Astrocyte (in vitro differentiated cells and primary cell): ENCODE results near the gene HJURP. TPM values are rescaled to one million over a fixed set of nuclear protein-coding genes. Genes with fewer than 3 reads are reported as not detected.

Experiments used
- DNase-seq: peaks from one replicate; pipeline ENCODE4 v3.0.0-alpha.2; 2010; ENCODE audit warnings: low read depth
- FAIRE-seq: peaks from 2 replicates; lab custom pipeline; 2011; peaks lifted over from hg19 to GRCh38; lab: Jason Lieb, UNC
- H2AFZ ChIP-seq: 2 replicates; pipeline ENCODE4 v1.6.0; 2012; ENCODE audit warnings: low read depth, low read length, inconsistent platforms
- H3K27ac ChIP-seq: 2 replicates; pipeline ENCODE4 v1.5.1; 2011; ENCODE audit warnings: low read depth, low read length, inconsistent platforms
- H3K27me3 ChIP-seq: 2 replicates; pipeline ENCODE4 v1.6.0; 2011; ENCODE audit warnings: low read length, inconsistent platforms; ENCODE audit not compliant: insufficient read depth
- H3K36me3 ChIP-seq: 2 replicates; pipeline ENCODE4 v1.5.1; 2011; ENCODE audit warnings: low read length, inconsistent platforms; ENCODE audit not compliant: insufficient read depth
- H3K4me1 ChIP-seq: 2 replicates; pipeline ENCODE4 v1.5.1; 2011; ENCODE audit warnings: low read length, inconsistent platforms; ENCODE audit not compliant: insufficient read depth
- H3K4me2 ChIP-seq: 2 replicates; pipeline ENCODE4 v1.6.0; 2012; ENCODE audit warnings: low read length, inconsistent platforms
- H3K4me3 ChIP-seq: 2 replicates; pipeline ENCODE4 v1.5.1; 2011; ENCODE audit warnings: low read depth, mild to moderate bottlenecking, low read length, inconsistent platforms; ENCODE audit not compliant: insufficient read depth
- H3K79me2 ChIP-seq: 2 replicates; pipeline ENCODE4 v1.6.0; 2012; ENCODE audit warnings: mild to moderate bottlenecking, low read length, inconsistent platforms; ENCODE audit not compliant: insufficient read depth
- H3K9ac ChIP-seq: 2 replicates; pipeline ENCODE4 v1.6.0; 2012; ENCODE audit warnings: mild to moderate bottlenecking, low read length, inconsistent platforms
- H3K9me3 ChIP-seq: 2 replicates; pipeline ENCODE4 v1.5.1; 2012; ENCODE audit warnings: low read depth, mild to moderate bottlenecking, low read length, inconsistent platforms; ENCODE audit not compliant: insufficient read depth
- H4K20me1 ChIP-seq: 2 replicates; pipeline ENCODE4 v1.6.0; 2012; ENCODE audit warnings: low read length, inconsistent platforms; ENCODE audit not compliant: insufficient read depth
- H3K27ac Mint-ChIP-seq: one replicate; pipeline ENCODE4 v1.8.0; 2021; ENCODE audit warnings: mild to moderate bottlenecking, mixed read lengths; ENCODE audit not compliant: unreplicated experiment
- H3K27me3 Mint-ChIP-seq: one replicate; pipeline ENCODE4 v1.8.0; 2021; ENCODE audit warnings: low read depth, mixed read lengths; ENCODE audit not compliant: unreplicated experiment
- H3K36me3 Mint-ChIP-seq: one replicate; pipeline ENCODE4 v1.8.0; 2021; ENCODE audit warnings: low read depth, mixed read lengths; ENCODE audit not compliant: unreplicated experiment
- H3K4me1 Mint-ChIP-seq: one replicate; pipeline ENCODE4 v1.8.0; 2021; ENCODE audit warnings: low read depth, mixed read lengths; ENCODE audit not compliant: unreplicated experiment
- H3K4me3 Mint-ChIP-seq: one replicate; pipeline ENCODE4 v1.8.0; 2021; ENCODE audit warnings: mild to moderate bottlenecking, moderate library complexity, mixed read lengths; ENCODE audit not compliant: unreplicated experiment
- H3K9me3 Mint-ChIP-seq: one replicate; pipeline ENCODE4 v1.8.0; 2021; ENCODE audit warnings: mild to moderate bottlenecking, mixed read lengths; ENCODE audit not compliant: unreplicated experiment
- CTCF ChIP-seq: IDR thresholded peaks from 2 replicates; pipeline ENCODE4 v1.5.1; 2011; ENCODE audit warnings: low read depth, mild to moderate bottlenecking, inconsistent platforms, low read length, moderate library complexity; ENCODE audit not compliant: insufficient read depth
- EZH2 ChIP-seq: IDR thresholded peaks from 2 replicates; pipeline ENCODE4 v1.6.1; 2012; ENCODE audit warnings: mild to moderate bottlenecking, low read length, inconsistent platforms; ENCODE audit not compliant: insufficient read depth
- total RNA-seq: library from RNA; stranded (reverse); gene quantifications from 2 replicates; pipeline ENCODE4 v1.2.1, GENCODE V29; 2021

The HJURP gene
- total RNA-seq, 1 donor from 2014 or later, result 5.9 TPM

- TF ChIP-seq EZH2, result no peak
- no peak for TF ChIP-seq CTCF
- peaks cover 92% of the 10 kb centered on the region for H3K79me2 ChIP-seq
- no peak overlapping the region for H3K9ac ChIP-seq
- H3K4me1 Mint-ChIP-seq, result peaks cover 1% of the 10 kb centered on the region
- no peak overlapping the region for H3K4me3 Mint-ChIP-seq
- H3K36me3 Mint-ChIP-seq, result peaks cover 6% of the 10 kb centered on the region
- no peak overlapping the region for H3K4me2 ChIP-seq
- peaks cover 3% of the 10 kb centered on the region for H4K20me1 ChIP-seq
- no peak for FAIRE-seq
- DNase-seq, result no peak
- H3K27ac ChIP-seq, result no peak overlapping the region
- no peak overlapping the region for H2AFZ ChIP-seq
- H3K27me3 Mint-ChIP-seq, result no peaks in the 10 kb centered on the region
- no peaks in the 10 kb centered on the region for H3K9me3 Mint-ChIP-seq
- H3K9me3 ChIP-seq, result no peaks in the 10 kb centered on the region
- H3K36me3 ChIP-seq, result peaks cover 29% of the 10 kb centered on the region
- H3K27me3 ChIP-seq, result no peaks in the 10 kb centered on the region
- no peak overlapping the region for H3K4me3 ChIP-seq
- no peak overlapping the region for H3K27ac Mint-ChIP-seq
- H3K4me1 ChIP-seq, result no peaks in the 10 kb centered on the region
Measured at GRCh38 chr2:233846387-233847247, 7.7 kb downstream of the HJURP start.

GRCh38 chr2:233845301-233846060 lies 8.9 kb downstream of the HJURP start:
- H3K79me2 ChIP-seq, result peaks cover 92% of the 10 kb centered on the region
- no peaks in the 10 kb centered on the region for H3K4me1 Mint-ChIP-seq

More at GRCh38 chr2:233845301-233846060, 8.9 kb downstream of the HJURP start:
- Histone ChIP-seq H2AFZ (no peak overlapping the region), H3K4me2 (no peak overlapping the region), H3K27ac (no peak overlapping the region), H3K4me1 (no peaks in the 10 kb centered on the region), H4K20me1 (peaks cover 10% of the 10 kb centered on the region), H3K36me3 (peaks cover 39% of the 10 kb centered on the region), H3K9me3 (no peaks in the 10 kb centered on the region), H3K27me3 (no peaks in the 10 kb centered on the region), H3K9ac (no peak overlapping the region), H3K4me3 (no peak overlapping the region)
- TF ChIP-seq EZH2 (no peak), CTCF (no peak)
- Mint-ChIP-seq H3K9me3 (no peaks in the 10 kb centered on the region), H3K4me3 (no peak overlapping the region), H3K27ac (no peak overlapping the region), H3K36me3 (peaks cover 6% of the 10 kb centered on the region), H3K27me3 (no peaks in the 10 kb centered on the region)
- DNase-seq, result no peak
- FAIRE-seq, result no peak
